Heart left ventricle (tissue), 16 donors: ENCODE measurements around the gene HOXB8. TPM values are rescaled to one million over a fixed set of nuclear protein-coding genes. Genes with fewer than 3 reads are reported as not detected.

Source experiments
- ATAC-seq, 4 donors: fragments of 200-7000 bp; cut with Tn5 transposase; one replicate each; pipeline ENCODE4 v1.9.1; 2020 to 2022; ENCODE audit warnings: moderate library complexity in 4 of 4, mild to moderate bottlenecking in 3 of 4, moderate number of reproducible peaks in 1 of 4
- DNase-seq, 5 donors: peaks; one replicate each; pipeline ENCODE4 v3.0.0-alpha.2; 2020
- H3K27ac ChIP-seq, 12 donors: fragments of 200-600 bp; sonication (generic) in 4 of 12; one replicate each; pipeline versions ENCODE4 v1.5.0 to v1.8.0; 2016 to 2022; ENCODE audit warnings: mild to moderate bottlenecking in 2 of 12
- H3K27me3 ChIP-seq, 9 donors: fragments of 200-600 bp; sonication (generic) in 2 of 9; one replicate each; pipeline versions ENCODE4 v1.5.1 to v1.8.0; 2016 to 2022; ENCODE audit warnings: mild to moderate bottlenecking in 3 of 9
- H3K36me3 ChIP-seq, 9 donors: fragments of 200-600 bp; sonication (generic) in 2 of 9; one replicate each; pipeline versions ENCODE4 v1.5.0 to v1.8.0; 2018 to 2022; ENCODE audit warnings: mild to moderate bottlenecking in 2 of 9
- H3K4me1 ChIP-seq, 12 donors: fragments of 200-600 bp; sonication (generic) in 4 of 12; one replicate each; pipeline versions ENCODE4 v1.5.0 to v1.8.0; 2016 to 2022; ENCODE audit warnings: mild to moderate bottlenecking in 3 of 12
- H3K4me3 ChIP-seq, 12 donors: fragments of 200-600 bp; sonication (generic) in 4 of 12; one replicate each; pipeline versions ENCODE4 v1.5.0 to v1.8.0; 2017 to 2022; ENCODE audit warnings: mild to moderate bottlenecking in 9 of 12, moderate library complexity in 4 of 12
- H3K9me3 ChIP-seq, 12 donors: fragments of 200-600 bp; sonication (generic) in 4 of 12; one replicate each; pipeline versions ENCODE4 v1.5.0 to v1.8.0; 2016 to 2022; ENCODE audit warnings: mild to moderate bottlenecking in 1 of 12
- CTCF ChIP-seq, 12 donors: fragments of 200-600 bp; sonication (generic) in 4 of 12; IDR thresholded peaks; one replicate each; pipeline versions ENCODE4 v1.5.0 to v1.8.0; 2018 to 2022; ENCODE audit warnings: antibody characterized with exemption in 12 of 12, mild to moderate bottlenecking in 5 of 12
- POLR2A ChIP-seq, 2 donors: fragments of 450-650 bp; IDR thresholded peaks; one replicate each; pipeline ENCODE4 v1.6.1; 2017; ENCODE audit warnings: antibody characterized with exemption in 2 of 2, mild to moderate bottlenecking in 2 of 2, moderate library complexity in 2 of 2
- WGBS, 4 donors: extraction: QIAGEN DNeasy Blood & Tissue Kit in 2 of 4; methylation state at CpG; one replicate each; pipeline versions ENCODE4 v1.1.5 to v1.1.7; 2013 to 2018; 5-methylcytosine and 5-hydroxymethylcytosine counted together
- intact Hi-C, 10 donors: fragments of 100-400 bp; cut with DNase I; formaldehyde crosslinking; loops; one replicate each; pipeline versions ENCODE4 v1.11.1 to v1.14.2; 2022
- polyA plus RNA-seq, 2 donors: library from polyadenylated mRNA; stranded (reverse); fragments of 200-250 nt; gene quantifications; one replicate each; pipeline ENCODE4 v1.2.3, GENCODE V29; 2013
- total RNA-seq, 9 donors: library from RNA; depleted of rRNA in 2 of 9; stranded (reverse); fragments of >200 nt in 2 of 9; fragmentation: NEBNext Ultra II Directional in 3 of 9; extraction: Animal tissue kit (Norgen Biotek cat#: 25700) in 3 of 9; gene quantifications; one replicate each; pipeline versions ENCODE4 v1.1.0 to v1.2.4, GENCODE V29; 2016 to 2023
- donor health status: ischemic (EF 13 %, LVEDD 7.1; RV severe dilation, severe dysfunction).
- donor health status: healthy with polysubstance abuse.
- donor health status: DM: no; HTN: yes; CAD: no.
- donor health status: DM: no; HTN: no; CAD: no.
- donor health status: ischemic (EF 25% LVEDD 6.9; RV normal size, moderate dysfunction).
- donor health status: ischemic (EF 25% LVEDD 5.7; RV mildly dilated, moderate dysfunction).
- donor health status: healthy.
- donor health status: DM: yes; HTN: yes; CAD: no.
- donor health status: ischemic (EF 35%, LVEDD 5.7; RV mildly dilated, moderate dysfunction).
- donor health status: nonischemic (EF 11% LVEDD 7.7; RV severe dilation, severe dysfunction).
- donor health status: DM: yes; HTN: yes; CAD: no.
- donor health status: PGD.
- donor health status: ischemic (EF 29% LVEDD 5.4; RV normal size, mild dysfunction).
- donor health status: nonischemic (EF 23%, LVEDD 6.1; RV moderate dilation, normal function).

The HOXB8 gene
- total and polyA plus RNA-seq, 11 donors = not detected

- H3K36me3 ChIP-seq = no peaks in the 10 kb centered on the region
- peak overlapping the region in 11 of 12 donors; percentile 4 to 67 (median 44) for H3K4me3 ChIP-seq
- H3K9me3 ChIP-seq = peaks cover 0 to 3% (median 0%) of the 10 kb centered on the region in 12 donors
- H3K4me1 ChIP-seq = peaks cover 0 to 45% (median 18%) of the 10 kb centered on the region in 12 donors
- H3K27me3 ChIP-seq = peaks cover 83 to 100% (median 98%) of the 10 kb centered on the region in 9 donors
- no peak for TF ChIP-seq POLR2A (IDR thresholded peaks at IDR 0.05)
- no peak for TF ChIP-seq CTCF (IDR thresholded peaks at IDR 0.05)
- WGBS, 4 donors = 3 to 21% (median 5%) methylated on average over 4 to 15 of the region's 15 CpGs
- intact Hi-C loops = loop anchor here in 9 of 10 donors (10.0 kb wide), 5 partner anchors 275 to 585 kb away; no protein-coding TSS in a partner anchor
- peak overlapping the region in 1 of 12 donors; percentile 80 for H3K27ac ChIP-seq
- ATAC-seq (no peak), DNase-seq (no peak)
These were observed 5.3 kb downstream of the HOXB8 start for GRCh38 chr17:48609759-48610281.

GRCh38 chr17:48609033-48609432, 6.1 kb downstream of the HOXB8 start:
- no peak overlapping the region for H3K27ac ChIP-seq
- no peak for TF ChIP-seq CTCF (IDR thresholded peaks at IDR 0.05)
- TF ChIP-seq POLR2A (IDR thresholded peaks at IDR 0.05) = no peak
- H3K9me3 ChIP-seq = peaks cover 0 to 3% (median 0%) of the 10 kb centered on the region in 12 donors
- no peak for DNase-seq
- peaks cover 0 to 40% (median 17%) of the 10 kb centered on the region in 12 donors for H3K4me1 ChIP-seq
- intact Hi-C loops = no loop called here
- H3K4me3 ChIP-seq = no peak overlapping the region
- peaks cover 83 to 100% (median 98%) of the 10 kb centered on the region in 9 donors for H3K27me3 ChIP-seq
- ATAC-seq = no peak
- H3K36me3 ChIP-seq = no peaks in the 10 kb centered on the region

- Histone ChIP-seq H3K9me3 (peaks cover 0 to 3% (median 0%) of the 10 kb centered on the region in 12 donors), H3K4me3 (no peak overlapping the region), H3K36me3 (no peaks in the 10 kb centered on the region), H3K4me1 (peaks cover 0 to 37% (median 16%) of the 10 kb centered on the region in 12 donors), H3K27me3 (peaks cover 83 to 100% (median 98%) of the 10 kb centered on the region in 9 donors), H3K27ac (no peak overlapping the region)
- intact Hi-C loops = no loop called here
- TF ChIP-seq CTCF (IDR thresholded peaks at IDR 0.05) (no peak), POLR2A (IDR thresholded peaks at IDR 0.05) (no peak)
- ATAC-seq (no peak), DNase-seq (no peak)
- 60 to 86% (median 75%) methylated on average over 1 of the region's 1 CpG for WGBS, 4 donors
These were observed 6.6 kb downstream of the HOXB8 start for GRCh38 chr17:48608494-48608834.

GRCh38 chr17:48606892-48607614, 8.0 kb downstream of the HOXB8 start:
- H3K27ac ChIP-seq = no peak overlapping the region
- peaks cover 0 to 3% (median 0%) of the 10 kb centered on the region in 12 donors for H3K9me3 ChIP-seq
- ATAC-seq (no peak), DNase-seq (no peak)
- intact Hi-C loops = no loop called here
- TF ChIP-seq POLR2A (IDR thresholded peaks at IDR 0.05) = no peak
- TF ChIP-seq CTCF (IDR thresholded peaks at IDR 0.05) = no peak
- H3K36me3 ChIP-seq = no peaks in the 10 kb centered on the region
- no peak overlapping the region for H3K4me3 ChIP-seq
- peaks cover 0 to 31% (median 11%) of the 10 kb centered on the region in 12 donors for H3K4me1 ChIP-seq
- peaks cover 82 to 100% (median 100%) of the 10 kb centered on the region in 9 donors for H3K27me3 ChIP-seq
- WGBS, 4 donors = 25 to 41% (median 32%) methylated on average over 9 of the region's 9 CpGs
